Upper lobe of right lung (tissue), 1 donor: ENCODE measurements around the gene NOM1. TPM values are rescaled to one million over a fixed set of nuclear protein-coding genes. Genes with fewer than 3 reads are reported as not detected.
A peak's percentile ranks its signal among the peaks of the same experiment; 100 is the strongest.

ENCODE experiments used
- ATAC-seq: fragments of 200-7000 bp; cut with Tn5 transposase; one replicate; pipeline ENCODE4 v1.9.1; 2020; ENCODE audit warnings: mild to moderate bottlenecking, moderate library complexity
- DNase-seq: peaks from one replicate; pipeline ENCODE4 v3.0.0-alpha.2; 2020
- H3K27ac ChIP-seq: fragments of 200-600 bp; one replicate; pipeline ENCODE4 v1.8.0; 2022
- H3K27me3 ChIP-seq: fragments of 200-600 bp; one replicate; pipeline ENCODE4 v1.8.0; 2022; ENCODE audit warnings: mild to moderate bottlenecking
- H3K36me3 ChIP-seq: fragments of 200-600 bp; one replicate; pipeline ENCODE4 v1.8.0; 2022
- H3K4me1 ChIP-seq: fragments of 200-600 bp; one replicate; pipeline ENCODE4 v1.8.0; 2022
- H3K4me3 ChIP-seq: fragments of 200-600 bp; one replicate; pipeline ENCODE4 v1.8.0; 2022; ENCODE audit warnings: mild to moderate bottlenecking
- H3K9me3 ChIP-seq: fragments of 200-600 bp; one replicate; pipeline ENCODE4 v1.8.0; 2022
- CTCF ChIP-seq: fragments of 200-600 bp; IDR thresholded peaks from one replicate; pipeline ENCODE4 v1.8.0; 2022; ENCODE audit warnings: antibody characterized with exemption
- intact Hi-C: fragments of 100-400 bp; cut with DNase I; formaldehyde crosslinking; loops from one replicate; pipeline ENCODE4 v1.11.0; 2022
- total RNA-seq: library from RNA; stranded (reverse); fragmentation: NEBNext Ultra II Directional; extraction: Animal tissue kit (Norgen Biotek cat#: 25700); gene quantifications from one replicate; pipeline ENCODE4 v1.2.1, GENCODE V29; 2021
- donor health status: DM: no; HTN: yes; CAD: no; lungs with severe emphysema.

Gene NOM1
- total RNA-seq, 1 donor from 2014 or later, result 20.6 TPM

DNA sequence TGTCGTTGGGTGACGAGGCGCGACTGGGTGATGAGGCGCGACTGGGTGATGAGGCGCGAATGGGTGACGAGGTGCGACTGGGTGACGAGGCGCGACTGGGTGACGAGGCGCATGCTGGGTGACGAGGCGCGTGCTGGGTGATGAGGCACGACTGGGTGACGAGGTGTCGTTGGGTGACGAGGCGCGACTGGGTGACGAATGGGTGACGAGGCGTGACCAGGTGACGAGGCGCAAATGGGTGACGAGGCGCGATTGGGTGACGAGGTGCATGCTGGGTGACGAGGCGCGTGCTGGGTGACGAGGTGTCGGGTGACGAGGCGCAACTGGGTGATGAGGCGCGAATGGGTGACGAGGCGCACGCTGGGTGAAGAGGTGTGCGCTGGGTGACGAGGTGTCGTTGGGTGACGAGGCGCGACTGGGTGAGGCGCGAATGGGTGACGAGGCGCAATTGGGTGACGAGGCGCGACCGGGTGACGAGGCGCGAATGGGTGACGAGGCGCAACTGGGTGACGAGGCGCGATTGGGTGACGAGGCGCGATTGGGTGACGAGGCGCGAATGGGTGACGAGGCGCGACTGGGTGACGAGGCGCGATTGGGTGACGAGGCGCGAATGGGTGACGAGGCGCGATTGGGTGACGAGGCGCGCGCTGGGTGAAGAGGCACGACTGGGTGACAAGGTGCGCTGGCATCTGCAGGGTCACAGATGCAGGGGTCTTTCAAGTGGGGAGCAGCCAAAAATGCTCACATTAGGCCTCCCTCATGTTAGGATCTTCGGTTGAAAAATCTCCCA lies 7.9 kb upstream of the NOM1 start:
- ATAC-seq (no peak), DNase-seq (no peak)
- TF ChIP-seq CTCF, result no peak
- Histone ChIP-seq H3K36me3 (no peaks in the 10 kb centered on the region), H3K27ac (no peak overlapping the region), H3K4me3 (no peak overlapping the region), H3K4me1 (no peaks in the 10 kb centered on the region), H3K27me3 (peaks cover 18% of the 10 kb centered on the region), H3K9me3 (no peaks in the 10 kb centered on the region)
- intact Hi-C loops, result no loop called here

DNA sequence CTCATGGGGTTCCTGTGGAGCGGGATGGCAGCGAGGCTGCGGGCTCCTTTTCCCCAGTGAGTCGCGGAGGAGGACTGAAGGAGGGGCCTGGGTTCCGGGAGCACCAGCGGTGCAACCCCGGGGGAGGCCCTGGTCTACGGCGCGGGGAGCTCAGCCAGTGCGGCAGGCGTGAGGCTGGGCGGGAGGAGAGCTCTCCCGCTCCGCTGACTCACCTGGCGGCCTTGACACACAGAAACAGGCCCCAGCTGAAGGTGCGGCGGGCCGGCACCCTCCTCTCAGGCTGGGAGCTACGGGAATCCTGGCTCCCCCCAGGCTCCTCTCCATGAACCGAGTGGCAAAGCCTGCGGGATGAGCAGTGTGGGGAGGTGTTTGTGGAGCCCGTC lies 6.8 kb upstream of the NOM1 start:
- no peaks in the 10 kb centered on the region for H3K36me3 ChIP-seq
- H3K9me3 ChIP-seq, result no peaks in the 10 kb centered on the region
- H3K4me1 ChIP-seq, result no peaks in the 10 kb centered on the region
- peaks cover 18% of the 10 kb centered on the region for H3K27me3 ChIP-seq
- intact Hi-C loops, result no loop called here
- DNase-seq (no peak), ATAC-seq (peak; percentile 42)
- TF ChIP-seq CTCF, result no peak
- H3K4me3 ChIP-seq, result no peak overlapping the region
- H3K27ac ChIP-seq, result no peak overlapping the region

DNA sequence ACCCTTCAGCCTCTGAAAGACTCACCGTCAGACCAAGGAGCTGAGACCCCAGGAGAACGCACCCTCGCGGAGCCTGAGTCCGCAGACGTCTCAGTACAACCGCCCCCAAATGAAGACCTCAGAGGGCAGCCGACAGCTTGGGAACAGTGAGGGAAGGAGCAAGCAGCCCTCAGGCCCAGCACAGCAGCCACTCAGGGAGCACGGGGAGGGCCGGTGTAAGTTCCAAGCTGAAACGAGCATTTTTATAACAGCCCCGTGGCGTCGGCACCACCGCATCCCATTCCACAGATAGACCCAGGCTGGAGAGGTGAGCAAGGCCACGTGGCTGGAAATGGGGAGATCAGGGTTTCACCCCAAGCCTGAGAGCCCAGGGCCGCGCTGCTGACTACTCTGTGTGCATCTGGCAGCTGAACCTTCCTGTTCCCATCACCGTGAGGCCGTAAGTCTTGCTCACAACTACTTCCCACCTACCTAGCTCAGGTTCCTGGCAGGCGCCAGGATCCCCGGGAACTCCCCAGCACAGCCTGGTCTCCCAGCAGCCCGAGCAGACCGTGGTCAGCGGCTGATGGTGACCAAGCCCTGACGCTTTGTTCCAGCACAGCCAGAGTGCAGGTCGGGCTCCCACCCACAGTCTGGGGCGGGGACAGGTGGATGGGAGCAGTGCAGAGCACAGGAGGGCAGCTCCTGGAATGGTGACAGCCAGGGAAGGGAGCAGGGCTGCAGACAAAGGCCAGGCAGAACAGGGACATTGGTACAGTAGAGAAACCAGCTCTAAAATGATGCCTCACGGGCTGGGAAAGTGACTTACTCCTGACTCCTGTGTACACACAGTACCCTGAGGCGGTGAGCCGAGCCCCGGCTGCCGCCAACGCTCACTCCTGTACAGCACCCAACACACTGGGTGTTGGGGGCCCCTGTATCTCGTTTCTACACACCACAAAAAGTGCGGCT lies 6.1 kb upstream of the NOM1 start:
- peak; percentile 54 for ATAC-seq
- Histone ChIP-seq H3K27ac (no peak overlapping the region), H3K4me1 (no peaks in the 10 kb centered on the region), H3K36me3 (no peaks in the 10 kb centered on the region), H3K9me3 (no peaks in the 10 kb centered on the region), H3K4me3 (no peak overlapping the region), H3K27me3 (peaks cover 18% of the 10 kb centered on the region)
- intact Hi-C loops, result no loop called here
- no peak for TF ChIP-seq CTCF
- DNase-seq, result no peak

GRCh38 chr7:156944876-156945275 lies 4.6 kb upstream of the NOM1 start:
- H3K4me3 ChIP-seq, result no peak overlapping the region
- DNase-seq (no peak), ATAC-seq (no peak)
- no peaks in the 10 kb centered on the region for H3K36me3 ChIP-seq
- peaks cover 18% of the 10 kb centered on the region for H3K27me3 ChIP-seq
- intact Hi-C loops, result no loop called here
- no peak for TF ChIP-seq CTCF
- no peaks in the 10 kb centered on the region for H3K4me1 ChIP-seq
- H3K9me3 ChIP-seq, result no peaks in the 10 kb centered on the region
- no peak overlapping the region for H3K27ac ChIP-seq

DNA sequence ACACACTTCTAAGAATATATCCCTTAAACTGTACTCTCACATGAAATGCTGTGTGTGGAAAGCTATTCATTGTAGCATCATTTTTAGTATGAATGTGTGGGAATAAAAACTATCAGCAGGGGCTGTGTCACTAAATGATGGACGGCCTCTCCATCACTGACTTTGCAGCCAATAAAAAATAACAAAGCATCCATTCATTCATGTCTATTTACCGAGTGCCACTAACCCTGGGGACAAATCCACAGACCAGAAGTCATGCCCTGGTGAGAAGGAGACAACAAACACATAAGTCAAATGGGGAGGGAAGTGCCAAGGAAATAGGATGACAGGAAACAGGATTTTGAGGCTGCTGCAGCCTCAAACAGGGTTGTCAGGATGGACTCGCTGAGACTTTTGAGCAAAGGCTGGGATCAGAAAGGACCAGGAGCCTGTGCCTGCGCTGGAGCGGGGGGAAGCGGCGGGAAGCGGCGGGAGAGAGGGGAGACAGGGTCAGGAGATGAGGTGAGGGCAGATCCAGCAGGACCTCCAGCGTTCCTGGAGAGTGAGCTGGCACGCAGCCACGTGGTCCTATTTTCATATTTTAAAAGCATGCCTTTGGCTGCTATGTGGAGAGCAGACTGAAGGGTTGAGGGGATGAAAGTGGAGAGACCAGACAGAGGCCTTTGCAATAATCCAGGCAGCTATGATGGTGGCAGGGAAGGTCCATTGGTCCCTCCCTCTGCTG lies 2.2 kb upstream of the NOM1 start:
- no peak for TF ChIP-seq CTCF
- Histone ChIP-seq H3K9me3 (no peaks in the 10 kb centered on the region), H3K4me1 (peaks cover 20% of the 10 kb centered on the region), H3K27ac (no peak overlapping the region), H3K4me3 (no peak overlapping the region), H3K27me3 (peaks cover 18% of the 10 kb centered on the region), H3K36me3 (peaks cover 2% of the 10 kb centered on the region)
- ATAC-seq (no peak), DNase-seq (no peak)
- intact Hi-C loops, result no loop called here
